Upper lobe of left lung (tissue), 4 donors: Measurements from ENCODE around the gene ARIH2.
A peak's percentile ranks its signal among the peaks of the same experiment; 100 is the strongest.

Experiments used
- CTCF ChIP-seq, 6 experiments: fragments of 450-650 bp in 4 of 6; fragments of 200-600 bp in 2 of 6; sonication (generic) in 2 of 6; IDR thresholded peaks; one replicate each; pipeline ENCODE4 v1.5.1; 2016 to 2019; ENCODE audit warnings: antibody characterized with exemption in 6 of 6
- EP300 ChIP-seq, 4 donors: sonication (generic); formaldehyde crosslinking; IDR thresholded peaks; one replicate each; pipeline ENCODE4 v1.5.1; 2017; ENCODE audit warnings: antibody characterized with exemption in 4 of 4, control low read depth in 2 of 4
- POLR2A ChIP-seq, 4 donors: fragments of 450-650 bp; IDR thresholded peaks; one replicate each; pipeline ENCODE4 v1.5.1; 2016 to 2017; ENCODE audit warnings: antibody characterized with exemption in 4 of 4, mild to moderate bottlenecking in 2 of 4

DNA sequence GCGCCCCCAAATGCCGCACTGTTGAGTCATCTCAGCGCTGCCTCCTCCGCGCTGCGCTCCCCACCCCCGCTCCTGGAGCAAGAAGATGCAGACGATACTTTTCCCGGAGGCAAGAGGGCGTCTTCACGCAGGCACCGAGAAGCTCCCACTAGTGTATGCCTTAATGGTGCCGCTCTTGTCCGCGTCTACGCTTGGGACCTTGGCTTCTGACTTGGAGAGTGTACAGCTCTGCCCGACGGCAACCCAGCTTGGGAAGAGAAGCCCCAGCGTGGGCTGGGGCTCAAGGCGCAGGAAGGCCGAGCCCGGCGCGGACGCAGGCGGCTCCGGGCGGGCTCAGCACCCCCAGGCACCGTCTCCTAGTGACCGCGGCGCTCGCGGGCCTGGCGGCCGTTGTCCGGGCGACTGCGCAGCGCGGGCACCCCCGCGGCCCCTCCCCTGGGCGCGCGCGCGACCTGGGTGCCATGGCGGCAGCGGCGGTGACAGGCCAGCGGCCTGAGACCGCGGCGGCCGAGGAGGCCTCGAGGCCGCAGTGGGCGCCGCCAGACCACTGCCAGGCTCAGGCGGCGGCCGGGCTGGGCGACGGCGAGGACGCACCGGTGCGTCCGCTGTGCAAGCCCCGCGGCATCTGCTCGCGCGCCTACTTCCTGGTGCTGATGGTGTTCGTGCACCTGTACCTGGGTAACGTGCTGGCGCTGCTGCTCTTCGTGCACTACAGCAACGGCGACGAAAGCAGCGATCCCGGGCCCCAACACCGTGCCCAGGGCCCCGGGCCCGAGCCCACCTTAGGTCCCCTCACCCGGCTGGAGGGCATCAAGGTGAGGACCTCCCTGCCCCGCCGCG is 71.4 kb downstream of the ARIH2 start, which contains the start of gene P4HTM:
- TF ChIP-seq CTCF (IDR thresholded peaks at IDR 0.05) (peak in 4 of 6 experiments; percentile 27 to 51 (median 44)), POLR2A (IDR thresholded peaks at IDR 0.05) (peak in 1 of 4 donors; percentile 46), EP300 (IDR thresholded peaks at IDR 0.05) (peak in 1 of 4 donors; percentile 3)
